ENCODE results near the gene SMDT1. TPM values are rescaled to one million over a fixed set of nuclear protein-coding genes. Genes with fewer than 3 reads are reported as not detected.

SMDT1 gene
- total RNA-seq, 2 donors from 2014 or later = 13.8 to 14.8 TPM

DNA sequence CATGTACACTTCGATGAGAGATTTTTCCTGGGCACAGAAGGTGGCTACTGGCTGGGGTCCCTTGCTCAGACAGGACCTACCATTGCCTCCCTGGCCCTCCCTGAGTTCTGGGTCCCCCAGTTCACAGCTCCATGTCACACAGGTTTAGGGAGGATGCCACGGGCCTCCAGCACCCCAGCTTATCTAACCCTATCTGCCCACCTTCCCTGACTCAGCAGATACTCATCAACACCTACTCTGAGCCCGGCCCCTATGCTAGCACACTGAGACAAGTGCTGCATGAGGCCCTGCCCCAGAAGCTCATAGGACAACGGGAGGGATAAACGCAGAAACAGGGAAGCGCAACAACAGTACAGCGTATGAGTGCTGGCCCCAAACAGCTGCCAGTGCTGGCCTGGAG lies 18.5 kb upstream of the SMDT1 start:
- TF ChIP-seq, protein P1, sequence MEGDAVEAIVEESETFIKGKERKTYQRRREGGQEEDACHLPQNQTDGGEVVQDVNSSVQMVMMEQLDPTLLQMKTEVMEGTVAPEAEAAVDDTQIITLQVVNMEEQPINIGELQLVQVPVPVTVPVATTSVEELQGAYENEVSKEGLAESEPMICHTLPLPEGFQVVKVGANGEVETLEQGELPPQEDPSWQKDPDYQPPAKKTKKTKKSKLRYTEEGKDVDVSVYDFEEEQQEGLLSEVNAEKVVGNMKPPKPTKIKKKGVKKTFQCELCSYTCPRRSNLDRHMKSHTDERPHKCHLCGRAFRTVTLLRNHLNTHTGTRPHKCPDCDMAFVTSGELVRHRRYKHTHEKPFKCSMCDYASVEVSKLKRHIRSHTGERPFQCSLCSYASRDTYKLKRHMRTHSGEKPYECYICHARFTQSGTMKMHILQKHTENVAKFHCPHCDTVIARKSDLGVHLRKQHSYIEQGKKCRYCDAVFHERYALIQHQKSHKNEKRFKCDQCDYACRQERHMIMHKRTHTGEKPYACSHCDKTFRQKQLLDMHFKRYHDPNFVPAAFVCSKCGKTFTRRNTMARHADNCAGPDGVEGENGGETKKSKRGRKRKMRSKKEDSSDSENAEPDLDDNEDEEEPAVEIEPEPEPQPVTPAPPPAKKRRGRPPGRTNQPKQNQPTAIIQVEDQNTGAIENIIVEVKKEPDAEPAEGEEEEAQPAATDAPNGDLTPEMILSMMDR (IDR thresholded peaks at IDR 0.05) = no peak
- no peak for TF ChIP-seq POLR2A (IDR thresholded peaks at IDR 0.05)
- ATAC-seq = no peak
- H3K4me1 ChIP-seq = no peaks in the 10 kb centered on the region
- H3K4me3 ChIP-seq = no peak overlapping the region
- DNase-seq = no peak
- H3K9me3 ChIP-seq = no peaks in the 10 kb centered on the region
- no peak overlapping the region for H3K27ac ChIP-seq
- no peaks in the 10 kb centered on the region for H3K36me3 ChIP-seq (replicated peaks in 1 of 2; ENCODE audit: insufficient read depth in 1 of 2, low read depth in 2 of 2)
- intact Hi-C loops (cut with DNase I) = no loop called here
- WGBS, 2 donors = 92 to 100% methylated on average over 5 to 7 of the region's 7 CpGs
- no peaks in the 10 kb centered on the region for H3K27me3 ChIP-seq

DNA sequence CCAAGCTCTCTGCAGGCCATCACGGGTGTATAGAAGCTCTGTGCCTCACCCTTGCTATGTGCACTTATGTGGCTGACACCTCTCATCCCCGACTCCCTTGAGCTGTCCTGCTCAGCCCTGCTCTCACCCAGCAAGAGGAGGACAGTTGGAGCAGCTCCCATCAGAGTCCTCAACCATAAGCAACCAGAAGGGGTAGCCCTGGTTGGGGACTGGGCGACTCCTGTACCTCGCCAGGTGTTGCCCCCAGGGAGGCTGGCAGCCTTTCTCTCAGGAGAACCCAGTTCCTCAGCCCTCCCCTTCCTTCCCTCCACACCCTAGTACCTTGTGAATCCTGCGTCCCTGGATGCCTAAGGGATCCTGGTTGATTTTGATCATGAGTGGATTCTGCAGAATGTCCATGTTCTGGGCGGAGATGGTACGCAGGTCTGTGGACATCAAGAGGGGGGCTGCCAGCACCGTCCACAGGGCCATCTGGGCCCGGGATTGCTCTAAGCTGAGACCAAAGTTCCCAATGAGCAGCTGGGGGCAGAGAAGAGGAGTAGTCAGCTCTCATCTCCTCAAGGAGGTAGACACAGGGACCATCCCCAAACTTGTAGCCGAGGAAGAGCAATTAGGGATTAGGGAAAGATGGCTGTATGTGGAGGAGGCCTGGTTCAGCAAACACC lies 16.9 kb upstream of the SMDT1 start:
- intact Hi-C loops (cut with DNase I) = no loop called here
- TF ChIP-seq, protein P1 (IDR thresholded peaks at IDR 0.05) = no peak
- no peak for TF ChIP-seq POLR2A (IDR thresholded peaks at IDR 0.05)
- no peaks in the 10 kb centered on the region for H3K27me3 ChIP-seq
- DNase-seq (no peak), ATAC-seq (no peak)
- H3K9me3 ChIP-seq = no peaks in the 10 kb centered on the region
- no peak overlapping the region for H3K27ac ChIP-seq
- WGBS, 2 donors = 93 to 96% methylated on average over 7 to 10 of the region's 10 CpGs
- no peaks in the 10 kb centered on the region for H3K36me3 ChIP-seq (replicated peaks in 1 of 2; ENCODE audit: insufficient read depth in 1 of 2, low read depth in 2 of 2)
- no peaks in the 10 kb centered on the region for H3K4me1 ChIP-seq
- H3K4me3 ChIP-seq = no peak overlapping the region

DNA sequence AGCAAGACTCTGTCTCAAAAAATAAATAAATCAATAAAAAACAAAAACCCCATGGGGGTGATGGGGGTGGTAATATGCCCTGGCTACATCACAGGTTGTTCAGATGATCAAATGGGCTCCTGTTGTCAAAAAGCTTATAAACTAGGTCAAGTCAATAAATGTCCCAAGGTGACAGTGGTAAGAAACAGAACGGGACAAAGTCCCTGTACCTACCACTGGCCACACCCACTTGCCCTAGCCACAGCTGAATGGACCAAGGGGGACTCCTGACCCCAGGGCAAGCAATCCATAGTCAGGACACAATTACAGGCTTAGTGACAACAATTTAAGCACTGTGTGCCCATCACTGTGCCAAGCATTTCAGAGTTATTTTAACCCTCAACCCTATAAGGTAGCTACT lies 14.9 kb upstream of the SMDT1 start:
- no peak for TF ChIP-seq POLR2A (IDR thresholded peaks at IDR 0.05)
- TF ChIP-seq, protein P1 (IDR thresholded peaks at IDR 0.05) = no peak
- no peaks in the 10 kb centered on the region for H3K27me3 ChIP-seq
- peaks cover 1% of the 10 kb centered on the region for H3K4me1 ChIP-seq
- H3K36me3 ChIP-seq (replicated peaks in 1 of 2; ENCODE audit: insufficient read depth in 1 of 2, low read depth in 2 of 2) = no peaks in the 10 kb centered on the region
- ATAC-seq (no peak), DNase-seq (no peak)
- intact Hi-C loops (cut with DNase I) = no loop called here
- WGBS, 2 donors = 22 to 64% methylated on average over 1 of the region's 1 CpG
- H3K9me3 ChIP-seq = no peaks in the 10 kb centered on the region
- H3K4me3 ChIP-seq = no peak overlapping the region
- H3K27ac ChIP-seq = no peak overlapping the region

DNA sequence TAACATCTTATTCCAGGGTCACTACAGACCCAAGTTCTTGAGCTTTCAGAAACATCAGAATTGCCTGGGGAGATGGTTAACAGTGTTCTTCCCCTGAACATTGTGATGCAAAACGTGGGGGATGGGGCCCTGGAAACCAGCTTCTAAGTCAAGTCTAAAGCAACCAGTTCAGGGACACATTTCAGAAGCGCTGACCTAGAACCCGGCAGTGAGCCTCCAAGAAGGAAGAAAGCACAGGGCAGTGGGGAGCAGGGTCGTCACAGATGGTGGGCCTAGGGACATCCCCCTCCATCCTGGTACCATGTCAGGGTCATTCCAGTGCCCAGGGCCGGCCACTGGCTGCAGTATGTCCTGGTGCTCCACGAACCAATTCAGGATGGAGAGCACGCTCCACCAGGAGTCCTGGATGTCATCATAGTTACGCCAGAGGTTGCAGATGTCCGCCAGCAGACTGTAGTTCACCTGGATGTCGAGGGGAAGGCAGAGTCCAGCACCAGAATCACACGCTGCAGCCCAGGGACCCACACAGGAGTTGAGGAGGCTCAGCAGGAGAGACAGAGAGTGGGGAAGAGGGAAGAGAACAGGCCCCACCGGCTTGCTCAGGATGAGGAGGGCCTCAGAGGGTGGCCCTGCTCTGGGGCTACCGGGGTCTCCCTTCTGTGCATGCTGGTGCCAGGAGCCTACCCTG lies 13.9 kb upstream of the SMDT1 start:
- Histone ChIP-seq H3K4me1 (peaks cover 9% of the 10 kb centered on the region), H3K36me3 (replicated peaks in 1 of 2; ENCODE audit: insufficient read depth in 1 of 2, low read depth in 2 of 2) (no peaks in the 10 kb centered on the region), H3K9me3 (no peaks in the 10 kb centered on the region), H3K4me3 (no peak overlapping the region), H3K27ac (no peak overlapping the region), H3K27me3 (no peaks in the 10 kb centered on the region)
- TF ChIP-seq, protein P1 (IDR thresholded peaks at IDR 0.05) = no peak
- no peak for TF ChIP-seq POLR2A (IDR thresholded peaks at IDR 0.05)
- 85 to 91% methylated on average over 12 of the region's 13 CpGs for WGBS, 2 donors
- DNase-seq (no peak), ATAC-seq (no peak)
- intact Hi-C loops (cut with DNase I) = no loop called here
